GM11168 (cell line): ENCODE measurements around the gene EID2B.

Experiments used
- in situ Hi-C: fragments of 300-500 bp; cut with MboI; formaldehyde crosslinking; loops from one replicate; pipeline ENCODE4 v1.12.0; 2022; ENCODE audit warnings: low sequenced_read_pairs; ENCODE audit not compliant: unreplicated experiment

The EID2B gene

DNA sequence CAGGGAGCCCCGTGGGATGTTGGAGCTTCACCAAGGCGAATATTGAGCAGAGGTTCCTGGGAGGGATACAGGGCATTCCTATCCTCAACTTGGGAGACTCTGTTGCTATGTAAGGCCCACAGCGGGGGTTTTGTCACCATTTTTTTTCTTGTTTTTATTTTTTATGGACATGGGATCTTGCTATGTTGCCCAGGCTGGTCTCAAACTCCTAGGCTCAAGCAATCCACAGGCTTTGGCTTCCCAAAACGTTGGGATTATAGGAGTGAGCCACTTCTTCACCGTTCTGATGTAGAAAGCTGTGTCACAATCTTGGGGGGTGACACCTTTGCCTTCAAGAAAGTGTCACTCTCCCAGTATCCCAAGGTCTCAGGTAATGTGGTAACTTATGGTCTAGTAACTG is 31.3 kb downstream of the EID2B start:
- in situ Hi-C loops, result no loop called here

DNA sequence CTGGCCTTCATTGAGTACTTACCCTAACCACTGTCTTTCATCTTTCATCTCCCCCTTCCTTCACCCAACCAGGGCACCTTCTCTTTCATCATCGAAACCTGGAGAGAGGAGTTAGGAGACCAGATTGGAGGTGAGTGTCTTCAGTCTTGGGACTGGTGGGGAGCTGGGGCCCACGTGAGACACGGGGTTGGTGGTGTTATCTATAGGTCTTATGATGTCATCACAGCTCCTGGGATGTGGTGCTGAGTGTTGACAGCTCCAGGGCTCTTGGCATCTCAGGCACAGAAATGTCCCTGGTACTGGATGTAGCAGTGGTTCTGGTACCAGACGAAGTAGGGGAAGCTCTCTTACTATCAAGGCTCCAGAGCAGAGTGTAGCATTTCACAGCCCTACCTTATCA is 32.1 kb downstream of the EID2B start:
- in situ Hi-C loops, result no loop called here

DNA sequence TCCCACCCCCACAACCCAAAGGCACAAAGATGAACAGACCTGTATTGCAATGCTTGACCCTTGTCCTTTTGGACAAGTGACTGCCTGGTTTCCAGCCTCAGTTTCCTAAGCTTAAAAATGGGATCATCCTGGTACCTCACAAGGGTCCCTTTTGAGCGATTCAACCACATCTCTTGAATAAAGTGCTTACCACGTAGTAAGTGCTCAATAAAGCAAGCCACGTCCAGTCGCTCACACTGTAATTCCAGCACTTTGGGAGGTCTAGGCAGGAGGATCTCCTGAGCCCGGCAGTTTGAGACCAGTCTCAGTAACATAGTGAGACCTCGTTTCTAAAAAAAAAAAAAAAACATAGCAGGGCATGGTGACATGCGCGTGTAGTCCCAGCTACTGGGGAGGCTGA is 32.7 kb downstream of the EID2B start:
- in situ Hi-C loops, result no loop called here

DNA sequence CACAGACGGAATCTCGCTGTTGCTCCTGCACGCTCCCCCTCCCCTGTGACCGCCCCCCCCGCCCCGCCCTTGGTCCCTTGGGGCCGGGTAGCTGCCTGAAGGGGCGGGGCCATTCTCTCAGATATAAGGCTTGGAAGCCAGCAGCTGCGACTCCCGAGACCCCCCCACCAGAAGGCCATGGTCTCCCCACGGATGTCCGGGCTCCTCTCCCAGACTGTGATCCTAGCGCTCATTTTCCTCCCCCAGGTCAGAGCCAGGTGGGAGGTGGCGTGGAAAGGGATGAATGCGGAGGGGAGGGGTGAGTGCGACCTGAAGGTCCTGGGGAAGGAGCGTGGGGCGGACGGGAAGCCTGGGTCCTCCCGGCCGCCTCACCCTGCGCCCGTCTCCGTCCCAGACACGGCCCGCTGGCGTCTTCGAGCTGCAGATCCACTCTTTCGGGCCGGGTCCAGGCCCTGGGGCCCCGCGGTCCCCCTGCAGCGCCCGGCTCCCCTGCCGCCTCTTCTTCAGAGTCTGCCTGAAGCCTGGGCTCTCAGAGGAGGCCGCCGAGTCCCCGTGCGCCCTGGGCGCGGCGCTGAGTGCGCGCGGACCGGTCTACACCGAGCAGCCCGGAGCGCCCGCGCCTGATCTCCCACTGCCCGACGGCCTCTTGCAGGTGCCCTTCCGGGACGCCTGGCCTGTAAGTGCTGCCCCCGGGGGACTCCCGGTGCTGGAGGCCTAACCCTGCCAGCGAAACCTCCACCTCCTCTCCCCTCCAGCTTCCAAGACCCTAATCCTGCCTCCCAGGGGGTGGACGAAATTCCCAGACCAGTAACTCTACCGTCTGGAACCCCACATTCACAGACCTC is 33.6 kb downstream of the EID2B start, which contains the start of gene DLL3:
DLL3 (plus strand) TSS at position 150 of the 845 bp plus-strand sequence; CDS start at position 178, 28 bp downstream.
- in situ Hi-C loops, result no loop called here

DNA sequence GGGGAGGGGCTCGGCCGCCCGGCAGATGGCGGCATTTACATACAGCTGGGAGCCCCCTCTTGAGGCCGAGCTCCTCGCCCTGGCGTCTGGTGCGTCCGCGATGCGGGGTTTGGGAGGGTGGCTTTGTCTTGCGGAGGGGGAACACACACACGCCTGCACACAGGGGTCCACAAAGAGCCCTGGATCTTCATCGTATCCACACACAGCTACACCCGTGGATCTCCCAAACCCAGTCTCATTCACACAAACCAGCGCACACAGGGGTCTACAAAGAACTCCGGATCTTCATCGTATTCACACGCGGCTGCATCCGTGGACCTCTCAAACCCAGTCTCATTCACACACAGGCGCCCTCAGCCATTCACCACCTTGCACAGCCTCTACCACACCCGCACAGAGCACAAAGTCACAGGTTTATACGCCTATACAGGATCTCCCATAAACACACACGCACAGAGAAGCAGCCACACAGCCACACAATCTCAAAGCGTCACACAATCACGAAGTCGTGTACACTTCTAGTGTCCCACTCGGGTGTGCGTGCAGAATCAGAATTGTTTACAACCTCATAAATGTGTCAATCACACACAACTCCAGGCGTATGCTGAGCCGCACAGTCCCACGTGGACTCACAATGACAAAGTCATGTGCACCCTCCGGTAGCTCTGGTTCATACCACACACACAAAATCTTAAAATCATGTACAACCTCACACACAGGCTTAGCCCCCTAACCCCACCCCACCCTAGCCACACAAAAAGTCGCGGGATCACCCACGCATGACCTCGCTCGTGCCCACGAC is 34.5 kb downstream of the EID2B start:
- in situ Hi-C loops, result no loop called here

DNA sequence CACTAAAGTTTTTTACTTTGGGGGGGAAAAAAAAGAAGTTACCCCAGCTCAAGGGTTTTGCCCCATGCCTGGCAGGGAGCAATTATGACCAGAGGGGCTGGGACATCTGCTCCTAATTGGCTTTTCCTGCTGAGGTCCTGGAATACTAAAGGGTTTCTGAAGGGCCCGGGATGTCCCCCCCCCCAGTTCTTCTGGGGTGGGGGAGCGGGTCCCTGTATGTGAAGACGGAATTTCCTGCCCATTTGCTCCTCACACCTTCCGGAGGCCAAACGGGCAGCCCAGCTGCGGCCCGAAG is 35.0 kb downstream of the EID2B start:
- in situ Hi-C loops, result no loop called here

DNA sequence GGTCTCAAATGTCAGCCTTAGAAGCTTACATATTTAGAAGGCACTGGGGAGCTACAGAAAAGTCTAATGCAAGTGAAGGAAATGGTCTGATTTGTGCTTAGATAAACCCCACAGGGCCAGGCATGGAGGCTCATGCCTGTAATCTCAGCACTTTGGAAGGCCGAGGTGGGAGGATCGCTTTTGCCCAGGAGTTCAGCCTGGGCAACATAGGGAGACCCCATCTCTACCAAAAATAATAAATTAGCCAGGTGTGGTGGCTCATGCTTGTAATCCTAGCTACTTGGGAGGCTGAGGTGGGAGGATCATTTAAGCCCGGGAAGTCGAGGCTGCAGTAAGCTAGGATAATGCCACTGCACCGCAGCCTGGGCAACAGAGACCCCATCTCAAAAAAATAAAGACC is 36.6 kb downstream of the EID2B start:
- in situ Hi-C loops, result no loop called here

DNA sequence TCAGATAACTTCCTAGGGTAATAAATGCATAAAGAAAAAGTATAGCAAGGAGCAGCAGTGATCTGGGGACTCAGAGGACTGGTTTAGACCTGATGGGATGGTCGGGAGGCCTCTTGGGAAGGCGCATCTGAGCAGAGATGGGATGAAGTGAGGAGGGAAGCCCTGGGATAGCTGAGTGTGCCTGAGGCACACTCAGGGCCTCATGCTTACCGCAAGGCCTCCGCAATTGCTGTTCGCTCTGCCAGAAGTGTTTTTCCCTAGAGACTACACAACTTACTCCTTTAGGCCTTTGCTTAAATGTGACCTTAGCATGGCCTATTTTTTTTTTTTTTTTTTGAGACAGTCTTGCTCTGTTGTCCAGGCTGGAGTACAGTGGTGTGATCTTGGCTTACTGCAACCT is 38.0 kb downstream of the EID2B start:
- in situ Hi-C loops, result no loop called here

DNA sequence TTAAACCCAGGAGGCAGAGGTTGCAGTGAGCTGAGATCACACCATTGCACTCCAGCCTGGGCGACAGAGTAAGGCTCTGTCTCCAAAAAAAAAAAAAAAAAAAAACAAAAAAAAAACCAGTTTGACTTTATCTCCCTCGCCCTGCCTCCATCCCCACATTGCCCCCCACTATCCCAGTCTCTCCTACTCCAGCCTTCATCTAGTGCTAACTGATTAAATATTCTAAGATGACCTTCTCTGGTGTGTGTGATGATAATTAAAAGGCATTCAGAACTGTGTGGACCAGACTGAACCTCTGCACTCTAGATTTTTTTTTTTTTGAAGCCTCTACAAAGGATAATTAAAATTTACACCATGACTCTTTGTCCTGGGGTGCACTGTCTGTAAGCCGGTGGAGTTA is 39.9 kb downstream of the EID2B start:
- in situ Hi-C loops, result no loop called here

DNA sequence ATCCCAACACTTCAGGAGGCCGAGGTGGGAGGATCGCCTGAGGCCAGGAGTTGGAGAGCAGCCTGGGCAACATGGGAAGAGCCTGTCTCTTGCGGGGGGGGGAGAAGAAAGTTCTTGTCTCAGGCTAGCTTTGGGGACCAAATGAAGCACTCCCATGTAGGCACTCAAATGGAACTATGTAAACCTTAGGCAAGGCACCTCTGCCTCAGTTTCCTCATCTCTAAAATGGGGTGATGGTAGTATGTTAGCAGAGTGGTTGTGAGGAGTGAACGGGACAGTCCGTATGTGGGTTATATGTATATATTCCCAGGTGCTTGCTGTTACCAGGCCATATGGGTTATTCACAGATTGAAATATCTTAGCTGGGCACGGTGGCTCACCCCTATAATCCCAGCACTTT is 40.4 kb downstream of the EID2B start:
- in situ Hi-C loops, result no loop called here

DNA sequence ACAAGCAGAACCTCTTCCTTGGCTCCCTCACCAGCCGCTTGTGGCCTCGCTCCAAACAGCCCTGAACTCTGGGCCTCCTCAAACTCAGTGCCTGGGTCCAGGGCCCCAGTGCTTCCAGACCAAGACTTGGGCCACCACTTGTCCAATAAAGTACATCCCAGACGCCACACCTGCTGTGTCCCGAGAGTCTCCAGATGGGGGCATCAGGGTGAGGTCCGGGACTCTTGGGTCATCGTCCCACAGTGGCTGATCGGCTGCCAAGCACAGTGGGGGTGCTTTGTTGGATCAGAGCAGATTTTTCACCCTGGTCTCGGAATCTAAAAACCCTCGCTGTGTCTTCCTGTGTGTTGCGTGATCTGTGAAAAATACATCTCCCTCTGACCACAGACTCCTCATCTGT is 42.9 kb downstream of the EID2B start:
- in situ Hi-C loops, result no loop called here

DNA sequence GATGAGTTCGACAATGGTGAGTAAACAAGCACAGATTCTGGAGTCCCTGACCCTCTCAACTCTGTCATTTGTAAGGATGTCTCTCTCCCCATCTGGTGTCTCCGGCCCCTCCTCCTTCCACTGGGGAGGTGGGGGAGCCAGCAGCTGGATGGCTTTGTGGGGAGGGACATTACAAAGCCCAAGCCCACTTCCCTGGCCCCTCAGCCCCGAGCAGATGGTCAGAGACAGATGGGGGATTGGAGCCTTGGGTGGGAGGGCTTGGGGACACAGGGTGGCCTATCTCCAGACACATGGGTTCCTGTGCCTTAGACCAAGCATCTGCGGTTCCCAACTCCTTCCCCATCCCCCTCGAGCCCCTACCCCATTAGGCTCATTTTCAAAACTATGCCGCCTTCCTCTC is 49.5 kb downstream of the EID2B start:
- in situ Hi-C loops, result no loop called here

DNA sequence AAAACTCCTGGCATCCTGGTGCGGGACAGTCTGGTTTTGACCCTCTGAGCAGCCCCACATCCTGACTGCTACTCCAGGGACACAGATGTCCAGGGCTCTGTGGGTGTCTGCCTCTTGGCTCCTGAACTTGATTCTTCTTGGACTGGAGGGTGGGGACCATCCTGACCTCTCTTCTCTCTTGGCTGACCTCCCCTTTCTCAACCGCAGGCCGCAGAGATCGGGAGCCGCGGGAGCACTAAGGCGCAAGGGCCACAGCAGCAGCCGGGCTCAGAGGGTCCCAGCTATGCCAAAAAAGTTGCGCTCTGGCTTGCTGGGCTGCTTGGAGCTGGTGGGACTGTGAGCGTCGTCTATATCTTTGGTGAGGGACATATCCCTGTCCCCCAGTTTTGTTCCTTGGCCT is 51.0 kb downstream of the EID2B start:
- in situ Hi-C loops, result no loop called here

DNA sequence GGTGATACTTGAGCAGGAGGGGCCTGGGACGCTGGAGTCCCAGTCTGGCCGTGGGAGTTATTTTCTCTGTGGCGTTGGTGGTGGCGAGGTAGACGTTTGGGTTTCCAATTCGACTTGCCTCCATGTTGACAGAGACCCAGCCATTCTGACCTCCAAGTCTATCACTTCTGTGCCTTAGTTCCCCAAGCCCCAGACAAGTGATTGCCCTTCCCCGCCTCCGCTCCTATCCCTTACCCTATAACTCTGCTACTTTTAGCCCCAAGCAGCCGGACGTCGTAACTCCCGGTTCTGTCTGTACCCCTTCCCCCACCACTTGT is 51.5 kb downstream of the EID2B start:
- in situ Hi-C loops, result no loop called here
